GM23338 (cell line): ENCODE results near the gene DST. TPM values are rescaled to one million over a fixed set of nuclear protein-coding genes. Genes with fewer than 3 reads are reported as not detected.

Experiments
- ATAC-seq: fragments of 200-7000 bp; cut with Tn5 transposase; 3 replicates; pipeline ENCODE4 v1.9.1; 2020
- DNase-seq: peaks from one replicate; pipeline ENCODE4 v3.0.0-alpha.2; 2015; ENCODE audit warnings: low spot score
- H2AFZ ChIP-seq: fragments of 200-600 bp; sonication (generic); 2 replicates; pipeline ENCODE4 v1.8.0; 2016; ENCODE audit warnings: antibody characterized with exemption, mild to moderate bottlenecking, moderate library complexity
- H3F3A ChIP-seq: fragments of 200-600 bp; sonication (generic); replicated peaks from 2 replicates; pipeline ENCODE4 v1.8.0; 2017; ENCODE audit warnings: antibody characterized with exemption, mixed run types, low read depth
- H3K27ac ChIP-seq: fragments of 200-600 bp; sonication (generic); 2 replicates; pipeline ENCODE4 v1.6.1; 2016; ENCODE audit warnings: low read depth
- H3K27me3 ChIP-seq: fragments of 200-600 bp; sonication (generic); 2 replicates; pipeline ENCODE4 v1.8.0; 2016; ENCODE audit warnings: mild to moderate bottlenecking, mixed run types, moderate library complexity; ENCODE audit not compliant: insufficient read depth
- H3K36me3 ChIP-seq: fragments of 200-600 bp; sonication (generic); 2 replicates; pipeline ENCODE4 v1.8.0; 2016; ENCODE audit warnings: mild to moderate bottlenecking; ENCODE audit not compliant: insufficient read depth
- H3K4me1 ChIP-seq: fragments of 200-600 bp; sonication (generic); 2 replicates; pipeline ENCODE4 v1.8.0; 2016; ENCODE audit warnings: mild to moderate bottlenecking, moderate library complexity; ENCODE audit not compliant: insufficient read depth
- H3K4me2 ChIP-seq: fragments of 200-600 bp; sonication (generic); 2 replicates; pipeline ENCODE4 v1.7.1; 2017; ENCODE audit warnings: mixed run types
- H3K4me3 ChIP-seq: fragments of 200-600 bp; sonication (generic); 2 replicates; pipeline ENCODE4 v1.6.1; 2016; ENCODE audit warnings: mixed run types
- H3K79me2 ChIP-seq: fragments of 200-600 bp; sonication (generic); replicated peaks from 2 replicates; pipeline ENCODE4 v1.8.0; 2017; ENCODE audit warnings: mild to moderate bottlenecking; ENCODE audit not compliant: insufficient read depth
- H3K9me2 ChIP-seq: fragments of 200-600 bp; sonication (generic); 2 replicates; pipeline ENCODE4 v1.8.0; 2017; ENCODE audit not compliant: insufficient read depth
- H4K20me1 ChIP-seq: fragments of 200-600 bp; sonication (generic); replicated peaks from 2 replicates; pipeline ENCODE4 v1.8.0; 2017; ENCODE audit warnings: mild to moderate bottlenecking; ENCODE audit not compliant: insufficient read depth
- H3K27ac Mint-ChIP-seq: 2 replicates; pipeline ENCODE4 v1.8.0; 2020; ENCODE audit warnings: inconsistent platforms, mild to moderate bottlenecking, moderate library complexity, mixed read lengths
- H3K27me3 Mint-ChIP-seq: 3 replicates; pipeline ENCODE4 v1.8.0; 2022; ENCODE audit warnings: low read depth, mild to moderate bottlenecking, moderate library complexity, mixed read lengths, inconsistent platforms; ENCODE audit not compliant: insufficient read depth, poor library complexity
- H3K36me3 Mint-ChIP-seq: 3 replicates; pipeline ENCODE4 v1.8.0; 2021; ENCODE audit warnings: low read depth, mild to moderate bottlenecking, inconsistent platforms, moderate library complexity, mixed read lengths
- H3K4me1 Mint-ChIP-seq: 3 replicates; pipeline ENCODE4 v1.8.0; 2020; ENCODE audit warnings: mild to moderate bottlenecking, inconsistent platforms, mixed read lengths
- H3K4me3 Mint-ChIP-seq: 3 replicates; pipeline ENCODE4 v1.8.0; 2021; ENCODE audit warnings: moderate library complexity, mild to moderate bottlenecking, inconsistent platforms, mixed read lengths
- H3K9me3 Mint-ChIP-seq: 3 replicates; pipeline ENCODE4 v1.8.0; 2020; ENCODE audit warnings: moderate library complexity, mild to moderate bottlenecking, inconsistent platforms, mixed read lengths
- CREB1 ChIP-seq: fragments of 250-450 bp; sonication (Bioruptor Pico); IDR thresholded peaks from 2 replicates; pipeline ENCODE4 v1.5.0; 2020; ENCODE audit warnings: low read depth, mild to moderate bottlenecking, moderate library complexity
- JUNB ChIP-seq: IDR thresholded peaks from one replicate; pipeline ENCODE4 v1.6.1; 2016; ENCODE audit warnings: antibody characterized with exemption; ENCODE audit not compliant: unreplicated experiment
- NANOG ChIP-seq: IDR thresholded peaks from 2 replicates; pipeline ENCODE4 v1.6.1; 2016; ENCODE audit warnings: antibody characterized with exemption, borderline replicate concordance
- ZNF331 ChIP-seq: fragments of 250-450 bp; sonication (Bioruptor Pico); IDR thresholded peaks from 2 replicates; pipeline ENCODE4 v1.5.0; 2020; ENCODE audit warnings: low read depth, mild to moderate bottlenecking, moderate library complexity
- polyA plus RNA-seq: library from polyadenylated mRNA; unstranded; fragments of >200 nt; fragmentation: Nextera tagmentation; extraction: Ambion mirVana; gene quantifications from 2 replicates; pipeline ENCODE4 v1.2.1, GENCODE V29; 2016
- total RNA-seq: library from RNA; depleted of rRNA; stranded (reverse); fragments of >200 nt; shearing (Covaris generic); gene quantifications from 2 replicates; pipeline ENCODE4 v1.2.3, GENCODE V29; 2014
- TF ChIP-seq, protein P1 (sequence below): IDR thresholded peaks from one replicate; pipeline ENCODE4 v1.6.1; 2018; ENCODE audit warnings: antibody characterized with exemption; ENCODE audit not compliant: unreplicated experiment
- TF ChIP-seq, protein P2 (sequence below), 2 experiments: fragments of 200-600 bp in 1 of 2; sonication (generic) in 1 of 2; conservative IDR thresholded peaks; 2 replicates each; pipeline versions ENCODE4 v1.5.1 to v1.6.1; 2016 to 2017; ENCODE audit warnings: antibody characterized with exemption in 2 of 2, low read depth in 2 of 2, mild to moderate bottlenecking in 2 of 2, moderate library complexity in 1 of 2

The DST gene
- total and polyA plus RNA-seq, 2 experiments from 2014 or later = 88.7 to 188 TPM

DNA sequence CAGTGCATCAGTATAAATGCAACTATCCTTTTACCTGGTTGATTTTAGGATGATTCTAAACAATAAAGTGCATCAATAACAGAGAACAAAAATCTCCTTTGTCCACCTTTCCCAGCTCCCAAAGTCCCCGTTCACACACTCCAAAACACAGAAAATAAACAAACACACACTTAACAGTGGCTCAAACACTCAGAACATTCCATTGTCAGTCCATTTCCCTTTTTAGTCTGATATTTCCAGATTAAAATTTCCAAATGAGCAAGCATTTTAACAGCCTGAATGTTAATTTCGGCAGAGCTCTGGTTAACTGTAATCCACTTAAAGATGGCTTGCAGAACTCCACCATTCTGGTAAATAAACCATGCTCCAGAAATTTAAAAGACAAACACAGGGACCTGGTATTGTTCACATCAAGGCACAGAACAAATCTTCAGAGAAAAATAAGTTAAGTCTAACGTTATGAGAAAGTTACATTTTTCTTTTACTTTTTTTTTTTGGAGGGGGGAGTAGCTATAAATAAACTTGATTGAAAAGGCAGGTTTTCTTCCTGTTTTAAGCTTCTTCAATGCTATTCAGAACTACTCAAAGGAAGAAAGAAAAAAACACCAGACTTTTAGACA lies 100.8 kb downstream of the DST start (continued):
- TF ChIP-seq, protein P1, sequence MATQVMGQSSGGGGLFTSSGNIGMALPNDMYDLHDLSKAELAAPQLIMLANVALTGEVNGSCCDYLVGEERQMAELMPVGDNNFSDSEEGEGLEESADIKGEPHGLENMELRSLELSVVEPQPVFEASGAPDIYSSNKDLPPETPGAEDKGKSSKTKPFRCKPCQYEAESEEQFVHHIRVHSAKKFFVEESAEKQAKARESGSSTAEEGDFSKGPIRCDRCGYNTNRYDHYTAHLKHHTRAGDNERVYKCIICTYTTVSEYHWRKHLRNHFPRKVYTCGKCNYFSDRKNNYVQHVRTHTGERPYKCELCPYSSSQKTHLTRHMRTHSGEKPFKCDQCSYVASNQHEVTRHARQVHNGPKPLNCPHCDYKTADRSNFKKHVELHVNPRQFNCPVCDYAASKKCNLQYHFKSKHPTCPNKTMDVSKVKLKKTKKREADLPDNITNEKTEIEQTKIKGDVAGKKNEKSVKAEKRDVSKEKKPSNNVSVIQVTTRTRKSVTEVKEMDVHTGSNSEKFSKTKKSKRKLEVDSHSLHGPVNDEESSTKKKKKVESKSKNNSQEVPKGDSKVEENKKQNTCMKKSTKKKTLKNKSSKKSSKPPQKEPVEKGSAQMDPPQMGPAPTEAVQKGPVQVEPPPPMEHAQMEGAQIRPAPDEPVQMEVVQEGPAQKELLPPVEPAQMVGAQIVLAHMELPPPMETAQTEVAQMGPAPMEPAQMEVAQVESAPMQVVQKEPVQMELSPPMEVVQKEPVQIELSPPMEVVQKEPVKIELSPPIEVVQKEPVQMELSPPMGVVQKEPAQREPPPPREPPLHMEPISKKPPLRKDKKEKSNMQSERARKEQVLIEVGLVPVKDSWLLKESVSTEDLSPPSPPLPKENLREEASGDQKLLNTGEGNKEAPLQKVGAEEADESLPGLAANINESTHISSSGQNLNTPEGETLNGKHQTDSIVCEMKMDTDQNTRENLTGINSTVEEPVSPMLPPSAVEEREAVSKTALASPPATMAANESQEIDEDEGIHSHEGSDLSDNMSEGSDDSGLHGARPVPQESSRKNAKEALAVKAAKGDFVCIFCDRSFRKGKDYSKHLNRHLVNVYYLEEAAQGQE = no peak
- TF ChIP-seq, protein P2, sequence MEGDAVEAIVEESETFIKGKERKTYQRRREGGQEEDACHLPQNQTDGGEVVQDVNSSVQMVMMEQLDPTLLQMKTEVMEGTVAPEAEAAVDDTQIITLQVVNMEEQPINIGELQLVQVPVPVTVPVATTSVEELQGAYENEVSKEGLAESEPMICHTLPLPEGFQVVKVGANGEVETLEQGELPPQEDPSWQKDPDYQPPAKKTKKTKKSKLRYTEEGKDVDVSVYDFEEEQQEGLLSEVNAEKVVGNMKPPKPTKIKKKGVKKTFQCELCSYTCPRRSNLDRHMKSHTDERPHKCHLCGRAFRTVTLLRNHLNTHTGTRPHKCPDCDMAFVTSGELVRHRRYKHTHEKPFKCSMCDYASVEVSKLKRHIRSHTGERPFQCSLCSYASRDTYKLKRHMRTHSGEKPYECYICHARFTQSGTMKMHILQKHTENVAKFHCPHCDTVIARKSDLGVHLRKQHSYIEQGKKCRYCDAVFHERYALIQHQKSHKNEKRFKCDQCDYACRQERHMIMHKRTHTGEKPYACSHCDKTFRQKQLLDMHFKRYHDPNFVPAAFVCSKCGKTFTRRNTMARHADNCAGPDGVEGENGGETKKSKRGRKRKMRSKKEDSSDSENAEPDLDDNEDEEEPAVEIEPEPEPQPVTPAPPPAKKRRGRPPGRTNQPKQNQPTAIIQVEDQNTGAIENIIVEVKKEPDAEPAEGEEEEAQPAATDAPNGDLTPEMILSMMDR (conservative IDR thresholded peaks at IDR 0.05; ENCODE audit: low read depth in 2 of 2) = no peak

DNA sequence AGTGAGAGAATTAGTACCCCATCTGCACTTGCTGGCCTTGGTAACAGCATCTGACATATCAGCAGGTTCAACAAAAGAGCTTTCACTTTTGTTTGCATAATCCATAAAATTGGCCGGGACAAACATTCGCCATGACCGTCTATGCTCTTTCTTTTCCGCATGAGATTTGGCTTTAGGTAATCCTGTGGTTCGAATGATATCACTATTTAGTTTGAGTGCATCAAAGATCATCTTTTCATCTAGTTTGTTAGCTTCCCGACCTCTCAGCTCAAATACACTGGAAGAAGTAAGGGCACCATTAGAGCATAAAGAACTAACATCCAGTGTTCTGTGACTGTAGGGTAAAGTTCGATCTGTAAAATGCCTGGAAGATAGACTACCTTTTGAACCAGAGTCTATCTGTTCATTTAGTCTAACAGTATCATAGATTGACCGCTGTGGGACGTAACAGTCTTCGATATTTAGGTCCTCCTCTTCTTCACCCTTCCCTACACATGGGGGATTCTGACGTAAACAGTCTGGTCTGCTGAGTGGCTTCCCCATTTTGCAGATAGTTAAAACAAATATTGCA lies 101.6 kb downstream of the DST start:
- Histone ChIP-seq H4K20me1 (peaks cover 6% of the 10 kb centered on the region; the same call in 1 of the 2 replicates), H2AFZ (no peak overlapping the region), H3F3A (peaks cover 3% of the 10 kb centered on the region; the same call in 1 of the 2 replicates), H3K4me1 (peaks cover 41% of the 10 kb centered on the region), H3K36me3 (no peaks in the 10 kb centered on the region), H3K79me2 (peaks cover 52% of the 10 kb centered on the region), H3K27me3 (no peaks in the 10 kb centered on the region), H3K4me3 (peak overlapping the region; percentile 53), H3K9me2 (no peaks in the 10 kb centered on the region), H3K27ac (no peak overlapping the region), H3K4me2 (peak overlapping the region; percentile 81)
- H3K36me3 Mint-ChIP-seq = no peaks in the 10 kb centered on the region
- no peak for ATAC-seq
- no peaks in the 10 kb centered on the region for H3K27me3 Mint-ChIP-seq
- H3K9me3 Mint-ChIP-seq = no peaks in the 10 kb centered on the region
- H3K27ac Mint-ChIP-seq = no peak overlapping the region
- H3K4me3 Mint-ChIP-seq = no peak overlapping the region
- no peak for DNase-seq
- TF ChIP-seq CREB1 (CRISPR knock-in tag) (no peak), ZNF331 (CRISPR knock-in tag) (no peak), JUNB (no peak), NANOG (no peak)
- TF ChIP-seq, protein P2 (conservative IDR thresholded peaks at IDR 0.05; ENCODE audit: low read depth in 2 of 2) = no peak
- peaks cover 13% of the 10 kb centered on the region; the same call in 2 of the 3 replicates for H3K4me1 Mint-ChIP-seq
